HEK293T (cell line): ENCODE measurements around the gene CLASP1.

Experiments used
- CTCF ChIA-PET: fragments of 350-600 bp; formaldehyde crosslinking; extraction: SDS; loops from one replicate; lab custom pipeline; 2021; ENCODE audit warnings: antibody characterized with exemption, inconsistent platforms; lab: Yijun Ruan, JAX
- POLR2A ChIA-PET: fragments of 350-600 bp; formaldehyde crosslinking; extraction: SDS; loops from one replicate; lab custom pipeline; 2020; ENCODE audit warnings: antibody characterized with exemption, inconsistent platforms; lab: Yijun Ruan, JAX
- DNase-seq: peaks from one replicate; pipeline ENCODE4 v3.0.0; 2012; ENCODE audit warnings: mixed read lengths; ENCODE audit errors: extremely low spot score
- ARNT ChIP-seq: fragments of 450-650 bp; IDR thresholded peaks from 2 replicates; pipeline ENCODE4 v1.6.1; 2017; ENCODE audit warnings: mild to moderate bottlenecking
- BHLHE40 ChIP-seq: fragments of 450-650 bp; IDR thresholded peaks from 2 replicates; pipeline ENCODE4 v1.6.1; 2016; ENCODE audit warnings: mild to moderate bottlenecking, moderate library complexity, borderline replicate concordance
- CTBP1 ChIP-seq: fragments of 450-650 bp; IDR thresholded peaks from 2 replicates; pipeline ENCODE4 v1.6.1; 2016; ENCODE audit warnings: borderline replicate concordance
- ELF4 ChIP-seq: fragments of 450-650 bp; IDR thresholded peaks from 2 replicates; pipeline ENCODE4 v1.6.1; 2017; ENCODE audit warnings: antibody characterized with exemption
- FOXA1 ChIP-seq: fragments of 450-650 bp; IDR thresholded peaks from 2 replicates; pipeline ENCODE4 v1.6.1; 2016; ENCODE audit warnings: mild to moderate bottlenecking
- FOXK2 ChIP-seq: fragments of 450-650 bp; IDR thresholded peaks from 2 replicates; pipeline ENCODE4 v1.6.1; 2016; ENCODE audit warnings: mild to moderate bottlenecking
- FOXM1 ChIP-seq: fragments of 450-650 bp; IDR thresholded peaks from 2 replicates; pipeline ENCODE4 v1.6.1; 2017; ENCODE audit warnings: mild to moderate bottlenecking, borderline replicate concordance
- HDGF ChIP-seq: fragments of 450-650 bp; IDR thresholded peaks from 2 replicates; pipeline ENCODE4 v1.6.1; 2017; ENCODE audit warnings: antibody characterized with exemption, borderline replicate concordance
- L3MBTL2 ChIP-seq: fragments of 450-650 bp; conservative IDR thresholded peaks from 2 replicates; pipeline ENCODE4 v1.6.1; 2016; ENCODE audit warnings: mild to moderate bottlenecking
- LEF1 ChIP-seq: fragments of 450-650 bp; IDR thresholded peaks from 2 replicates; pipeline ENCODE4 v1.6.1; 2017; ENCODE audit warnings: mild to moderate bottlenecking, borderline replicate concordance
- NFRKB ChIP-seq: fragments of 450-650 bp; IDR thresholded peaks from 2 replicates; pipeline ENCODE4 v1.6.1; 2016; ENCODE audit warnings: mild to moderate bottlenecking, moderate library complexity
- SP1 ChIP-seq: fragments of 450-650 bp; IDR thresholded peaks from 2 replicates; pipeline ENCODE4 v1.6.1; 2017
- SUZ12 ChIP-seq: fragments of 450-650 bp; IDR thresholded peaks from 2 replicates; pipeline ENCODE4 v1.6.1; 2016; ENCODE audit warnings: mild to moderate bottlenecking
- TARDBP ChIP-seq: fragments of 450-650 bp; IDR thresholded peaks from 2 replicates; pipeline ENCODE4 v1.6.1; 2016
- ZNF384 ChIP-seq: fragments of 450-650 bp; IDR thresholded peaks from 2 replicates; pipeline ENCODE4 v1.6.1; 2016
- TF ChIP-seq, protein P1 (sequence below): fragments of 450-650 bp; IDR thresholded peaks from 2 replicates; pipeline ENCODE4 v1.6.1; 2016

CLASP1 gene

DNA sequence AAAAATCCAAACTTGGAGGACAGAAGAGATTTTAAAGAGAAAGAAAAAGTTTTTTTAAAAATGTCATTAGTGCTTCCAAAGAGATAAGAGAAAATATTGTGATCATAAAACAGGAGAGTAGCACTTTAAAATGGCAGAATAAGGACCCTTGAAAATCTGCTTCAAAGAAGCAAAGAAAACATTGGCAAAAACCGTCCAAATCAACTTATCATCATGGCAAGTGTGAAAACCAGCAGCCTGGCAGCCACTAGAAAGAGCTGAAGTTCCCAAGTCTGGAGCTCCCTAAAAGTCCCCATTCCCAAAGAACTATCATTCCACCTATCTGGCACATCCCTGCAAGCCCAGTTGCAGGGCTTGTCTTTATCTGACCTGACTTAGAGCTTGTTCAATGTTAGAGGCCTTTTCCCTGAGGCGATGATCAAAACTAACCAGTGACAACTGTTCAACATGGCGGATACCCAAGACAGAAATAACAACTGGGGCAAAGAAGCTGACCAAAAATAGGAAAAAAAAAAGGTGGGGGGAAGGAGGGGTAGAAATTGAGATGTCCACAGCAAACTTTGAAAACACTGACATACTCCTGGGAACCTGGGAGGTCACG is 143.2 kb downstream of the CLASP1 start:
- CTCF ChIA-PET, result no interaction called here
- TF ChIP-seq ELF4, result no peak
- no peak for TF ChIP-seq LEF1
- no peak for TF ChIP-seq ZNF384
- no peak for TF ChIP-seq HDGF
- no peak for TF ChIP-seq ARNT
- TF ChIP-seq BHLHE40, result no peak
- no peak for TF ChIP-seq L3MBTL2
- TF ChIP-seq SP1, result no peak
- no peak for TF ChIP-seq SUZ12
- TF ChIP-seq TARDBP, result no peak
- TF ChIP-seq NFRKB, result no peak
- TF ChIP-seq CTBP1, result no peak
- TF ChIP-seq FOXA1, result no peak
- POLR2A ChIA-PET, result no interaction called here
- DNase-seq, result no peak

DNA sequence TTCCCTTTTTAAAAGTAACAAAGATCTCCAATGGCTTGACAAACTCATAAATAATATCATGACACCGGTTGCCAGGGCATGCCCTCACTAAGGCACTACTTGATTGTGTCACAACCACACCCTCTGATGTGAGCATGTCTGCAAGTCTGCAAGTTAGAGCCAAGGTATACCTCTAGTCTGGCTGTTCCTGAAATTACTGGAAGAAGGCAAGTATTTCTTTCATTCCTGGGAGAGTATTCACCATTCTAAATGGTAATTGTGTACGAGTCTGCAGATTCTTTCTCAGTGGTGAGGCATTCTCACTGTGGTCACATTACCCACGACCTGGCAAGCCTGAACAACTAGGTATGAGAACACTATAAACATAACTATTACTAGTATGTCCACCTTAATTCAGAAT is 144.3 kb downstream of the CLASP1 start:
- TF ChIP-seq FOXK2 (no peak), TARDBP (no peak), FOXA1 (no peak), L3MBTL2 (no peak), ELF4 (no peak), FOXM1 (no peak), SUZ12 (no peak), ZNF384 (no peak), SP1 (no peak), BHLHE40 (no peak), ARNT (no peak), LEF1 (no peak), CTBP1 (no peak), NFRKB (no peak), HDGF (no peak)
- TF ChIP-seq, protein P1, sequence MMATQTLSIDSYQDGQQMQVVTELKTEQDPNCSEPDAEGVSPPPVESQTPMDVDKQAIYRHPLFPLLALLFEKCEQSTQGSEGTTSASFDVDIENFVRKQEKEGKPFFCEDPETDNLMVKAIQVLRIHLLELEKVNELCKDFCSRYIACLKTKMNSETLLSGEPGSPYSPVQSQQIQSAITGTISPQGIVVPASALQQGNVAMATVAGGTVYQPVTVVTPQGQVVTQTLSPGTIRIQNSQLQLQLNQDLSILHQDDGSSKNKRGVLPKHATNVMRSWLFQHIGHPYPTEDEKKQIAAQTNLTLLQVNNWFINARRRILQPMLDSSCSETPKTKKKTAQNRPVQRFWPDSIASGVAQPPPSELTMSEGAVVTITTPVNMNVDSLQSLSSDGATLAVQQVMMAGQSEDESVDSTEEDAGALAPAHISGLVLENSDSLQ, result no peak
- DNase-seq, result no peak
- POLR2A ChIA-PET, result no interaction called here
- CTCF ChIA-PET, result no interaction called here

DNA sequence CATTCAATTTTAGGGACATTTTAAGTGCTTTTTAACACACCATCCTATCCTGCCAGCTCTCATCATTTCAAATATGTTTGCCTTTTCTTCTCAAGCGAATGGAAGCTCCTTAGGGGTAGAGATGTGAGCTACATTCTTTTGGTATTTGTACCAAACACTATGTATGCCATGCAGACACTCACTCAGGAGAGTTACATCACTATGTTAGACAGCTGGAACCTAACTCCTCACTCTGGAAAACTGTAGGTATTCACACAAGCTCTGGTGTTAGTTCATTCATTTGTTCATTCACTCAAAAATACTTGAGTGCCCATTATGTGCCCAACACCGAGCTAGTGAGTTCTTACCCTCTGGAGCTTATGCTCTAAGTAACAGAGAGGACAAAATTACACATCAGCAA is 144.9 kb downstream of the CLASP1 start:
- no peak for TF ChIP-seq BHLHE40
- no peak for TF ChIP-seq SUZ12
- TF ChIP-seq NFRKB, result no peak
- TF ChIP-seq L3MBTL2, result no peak
- no peak for TF ChIP-seq HDGF
- TF ChIP-seq, protein P1, result no peak
- TF ChIP-seq FOXA1, result no peak
- no peak for TF ChIP-seq LEF1
- TF ChIP-seq FOXM1, result no peak
- no peak for TF ChIP-seq SP1
- no peak for TF ChIP-seq ZNF384
- POLR2A ChIA-PET, result no interaction called here
- DNase-seq, result no peak
- CTCF ChIA-PET, result interaction anchor here (1.2 kb wide), 1 partner anchor 376 kb away, joined by 3 read pairs; no protein-coding TSS in a partner anchor

DNA sequence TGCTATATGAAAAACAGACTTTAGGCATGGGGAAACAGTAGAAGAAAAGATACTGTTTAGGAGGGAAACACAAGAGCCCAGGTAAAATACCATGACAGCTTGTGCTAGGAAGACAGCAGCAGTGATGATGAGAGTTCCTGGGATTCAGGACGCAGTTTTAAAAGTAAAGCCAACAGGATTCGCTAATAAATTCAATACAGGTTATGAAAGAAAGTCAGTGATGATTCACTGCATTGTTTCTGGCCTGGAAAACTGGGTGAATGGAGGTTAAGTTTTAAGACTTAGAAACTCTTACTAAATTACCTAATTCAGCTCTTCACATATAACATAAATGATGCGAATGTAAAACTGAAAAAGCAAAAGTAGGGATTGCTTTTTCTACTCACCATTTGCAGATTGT is 146.5 kb downstream of the CLASP1 start:
- POLR2A ChIA-PET, result no interaction called here
- no peak for DNase-seq
- CTCF ChIA-PET, result no interaction called here
- TF ChIP-seq ELF4, result no peak
- TF ChIP-seq HDGF, result no peak
- no peak for TF ChIP-seq LEF1
- no peak for TF ChIP-seq NFRKB
- no peak for TF ChIP-seq TARDBP
- no peak for TF ChIP-seq L3MBTL2

DNA sequence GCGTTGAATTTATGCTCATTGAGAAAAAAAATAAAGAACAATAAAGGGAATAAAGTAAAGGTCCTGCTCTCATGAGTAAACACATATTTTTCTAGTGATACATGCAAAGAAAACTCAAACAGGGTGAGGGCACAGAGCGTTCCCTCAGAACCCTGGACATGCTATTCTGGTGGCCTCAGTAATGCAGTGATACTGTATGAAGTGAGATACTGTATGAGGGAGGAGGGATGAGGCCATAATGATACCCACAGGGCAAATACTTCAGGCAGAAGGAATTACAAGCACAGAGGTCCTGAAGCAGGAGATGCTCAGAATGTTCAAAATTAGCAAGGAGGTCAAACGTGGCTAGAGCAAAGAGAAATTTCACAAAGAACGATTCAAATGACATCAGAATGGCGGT is 147.0 kb downstream of the CLASP1 start:
- CTCF ChIA-PET, result no interaction called here
- DNase-seq, result no peak
- TF ChIP-seq, protein P1, result no peak
- TF ChIP-seq ZNF384 (no peak), FOXM1 (no peak), CTBP1 (no peak)
- POLR2A ChIA-PET, result no interaction called here

DNA sequence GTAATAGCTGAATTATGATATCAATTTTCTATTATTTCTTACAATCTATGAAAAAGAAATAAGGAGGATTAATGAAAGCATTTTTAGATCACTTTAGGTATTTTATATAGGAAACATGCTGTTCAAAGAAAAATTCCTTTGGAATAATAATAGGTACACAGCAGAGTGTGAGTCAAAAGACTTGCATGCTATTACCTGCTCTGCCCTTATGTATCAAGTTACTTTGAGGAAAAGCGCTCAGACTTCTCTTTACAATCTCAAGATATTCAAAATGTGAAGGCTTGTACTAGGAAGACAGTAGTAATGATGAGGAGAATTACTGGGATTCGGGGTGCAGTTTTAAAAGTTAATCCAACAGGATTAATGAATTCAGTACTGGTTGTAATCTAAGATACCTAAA is 147.7 kb downstream of the CLASP1 start:
- POLR2A ChIA-PET, result no interaction called here
- CTCF ChIA-PET, result no interaction called here
- TF ChIP-seq TARDBP (no peak), LEF1 (no peak), ARNT (no peak), ELF4 (no peak), NFRKB (no peak), SP1 (no peak), HDGF (no peak), FOXK2 (no peak), BHLHE40 (no peak), FOXM1 (no peak), L3MBTL2 (no peak), CTBP1 (no peak), FOXA1 (no peak), SUZ12 (no peak), ZNF384 (no peak)
- TF ChIP-seq, protein P1, result no peak
- no peak for DNase-seq
